ENCODE results near the gene NTHL1.

The NTHL1 gene

DNA sequence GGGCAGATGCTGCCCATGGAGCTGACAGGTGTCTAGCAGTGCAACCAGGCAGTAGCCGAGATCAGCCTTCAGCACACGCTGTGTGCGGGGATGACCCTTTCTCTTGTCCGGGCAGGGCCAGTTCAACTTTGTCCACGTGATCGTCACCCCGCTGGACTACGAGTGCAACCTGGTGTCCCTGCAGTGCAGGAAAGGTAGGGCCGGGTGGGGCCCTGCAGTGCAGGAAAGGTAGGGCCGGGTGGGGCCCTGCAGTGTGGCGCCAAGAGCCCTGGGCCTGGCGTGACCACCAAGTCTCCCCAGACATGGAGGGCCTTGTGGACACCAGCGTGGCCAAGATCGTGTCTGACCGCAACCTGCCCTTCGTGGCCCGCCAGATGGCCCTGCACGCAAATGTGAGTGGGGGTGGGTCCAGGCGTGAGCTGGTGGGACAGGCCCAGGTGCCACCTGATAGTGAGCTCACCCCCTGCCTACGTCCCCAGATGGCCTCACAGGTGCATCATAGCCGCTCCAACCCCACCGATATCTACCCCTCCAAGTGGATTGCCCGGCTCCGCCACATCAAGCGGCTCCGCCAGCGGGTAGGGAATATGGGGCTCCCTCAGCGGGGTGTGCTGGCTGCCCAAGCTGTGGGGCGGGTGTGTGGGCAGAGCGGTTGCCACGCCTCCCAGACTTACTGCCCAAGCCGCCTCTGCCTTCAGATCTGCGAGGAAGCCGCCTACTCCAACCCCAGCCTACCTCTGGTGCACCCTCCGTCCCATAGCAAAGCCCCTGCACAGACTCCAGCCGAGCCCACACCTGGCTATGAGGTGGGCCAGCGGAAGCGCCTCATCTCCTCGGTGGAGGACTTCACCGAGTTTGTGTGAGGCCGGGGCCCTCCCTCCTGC is 40.4 kb upstream of the NTHL1 start:
- H3K4me3 ChIP-seq (ENCODE audit: low read length) = no peak overlapping the region
- TF ChIP-seq, protein P1, sequence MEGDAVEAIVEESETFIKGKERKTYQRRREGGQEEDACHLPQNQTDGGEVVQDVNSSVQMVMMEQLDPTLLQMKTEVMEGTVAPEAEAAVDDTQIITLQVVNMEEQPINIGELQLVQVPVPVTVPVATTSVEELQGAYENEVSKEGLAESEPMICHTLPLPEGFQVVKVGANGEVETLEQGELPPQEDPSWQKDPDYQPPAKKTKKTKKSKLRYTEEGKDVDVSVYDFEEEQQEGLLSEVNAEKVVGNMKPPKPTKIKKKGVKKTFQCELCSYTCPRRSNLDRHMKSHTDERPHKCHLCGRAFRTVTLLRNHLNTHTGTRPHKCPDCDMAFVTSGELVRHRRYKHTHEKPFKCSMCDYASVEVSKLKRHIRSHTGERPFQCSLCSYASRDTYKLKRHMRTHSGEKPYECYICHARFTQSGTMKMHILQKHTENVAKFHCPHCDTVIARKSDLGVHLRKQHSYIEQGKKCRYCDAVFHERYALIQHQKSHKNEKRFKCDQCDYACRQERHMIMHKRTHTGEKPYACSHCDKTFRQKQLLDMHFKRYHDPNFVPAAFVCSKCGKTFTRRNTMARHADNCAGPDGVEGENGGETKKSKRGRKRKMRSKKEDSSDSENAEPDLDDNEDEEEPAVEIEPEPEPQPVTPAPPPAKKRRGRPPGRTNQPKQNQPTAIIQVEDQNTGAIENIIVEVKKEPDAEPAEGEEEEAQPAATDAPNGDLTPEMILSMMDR (conservative IDR thresholded peaks at IDR 0.05; ENCODE audit: low read depth, low read length) = no peak
- DNase-seq (ENCODE audit: low read depth) = no peak

DNA sequence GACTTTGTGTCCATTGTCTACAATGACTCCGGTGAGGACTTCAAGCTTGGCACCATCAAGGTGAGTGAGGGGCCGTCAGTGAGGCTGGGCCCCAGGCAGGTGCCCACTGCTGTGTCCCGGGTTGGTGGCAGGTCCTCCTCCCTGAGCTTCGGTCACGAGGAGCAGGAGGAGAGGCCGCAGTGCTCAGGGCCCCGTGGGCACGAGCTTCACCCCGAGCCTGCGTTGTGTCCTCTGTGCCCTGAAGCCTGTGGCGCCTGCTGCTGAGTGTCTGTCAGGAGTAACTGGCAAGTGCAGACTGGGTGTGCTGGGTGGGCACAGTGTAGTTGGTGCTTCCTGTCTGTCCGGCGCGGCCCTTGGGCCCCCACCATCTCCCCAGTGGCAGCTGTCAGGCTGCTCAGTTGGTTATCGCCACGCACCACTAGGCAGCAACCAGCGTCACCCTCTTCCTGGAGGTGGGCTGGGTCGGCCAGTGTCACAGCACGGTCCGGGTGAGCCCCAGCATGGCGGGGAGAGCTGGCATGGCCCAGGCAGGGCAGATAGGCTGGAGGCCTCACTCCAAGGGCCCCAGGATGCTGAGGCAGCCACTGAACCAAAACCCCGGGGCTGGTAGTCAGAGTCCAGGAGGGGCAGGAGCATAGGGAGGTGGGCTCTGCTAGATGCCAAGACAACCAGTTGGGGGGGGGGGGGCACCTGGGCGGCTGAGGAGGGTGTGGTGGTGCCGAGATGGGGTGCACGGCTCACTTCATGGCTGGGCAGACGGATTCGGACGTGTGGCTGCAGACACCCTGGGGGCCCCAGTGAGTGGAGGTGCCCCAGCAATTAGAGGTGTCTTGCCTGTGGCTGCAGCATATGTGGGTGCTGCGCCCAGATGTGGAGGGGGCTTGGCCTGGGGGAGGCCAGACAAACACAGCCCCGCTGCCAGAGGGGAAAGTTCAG is 39.4 kb upstream of the NTHL1 start:
- no peak overlapping the region for H3K4me3 ChIP-seq (ENCODE audit: low read length)
- TF ChIP-seq, protein P1 (conservative IDR thresholded peaks at IDR 0.05; ENCODE audit: low read depth, low read length) = no peak
- no peak for DNase-seq (ENCODE audit: low read depth)

DNA sequence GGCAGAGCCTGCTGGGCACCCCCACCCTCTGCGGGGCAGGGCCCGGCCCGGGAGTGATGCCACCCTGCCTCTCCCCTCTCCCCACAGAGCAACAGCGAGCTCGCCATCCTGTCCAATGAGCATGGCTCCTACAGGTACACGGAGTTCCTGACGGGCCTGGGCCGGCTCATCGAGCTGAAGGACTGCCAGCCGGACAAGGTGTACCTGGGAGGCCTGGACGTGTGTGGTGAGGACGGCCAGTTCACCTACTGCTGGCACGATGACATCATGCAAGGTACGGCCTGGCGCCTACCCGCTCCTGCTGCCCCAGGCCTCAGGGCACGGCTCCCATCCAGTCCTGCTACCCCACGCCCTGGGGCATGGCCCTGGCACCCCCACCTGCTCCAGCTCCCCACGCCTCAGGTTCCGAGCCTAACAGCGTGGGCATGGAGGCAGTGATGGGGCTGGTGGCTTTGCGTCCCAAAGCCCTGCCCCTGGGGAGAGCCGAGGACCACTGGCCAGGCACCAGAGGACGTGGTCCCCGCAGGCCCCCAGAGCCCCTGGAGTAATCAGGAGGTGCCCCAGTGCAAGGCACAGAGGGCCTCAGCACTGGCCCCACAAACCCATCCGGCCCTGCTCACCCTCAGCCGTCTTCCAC is 38.6 kb upstream of the NTHL1 start:
- TF ChIP-seq, protein P1 (conservative IDR thresholded peaks at IDR 0.05; ENCODE audit: low read depth, low read length) = no peak
- no peak for DNase-seq (ENCODE audit: low read depth)
- no peak overlapping the region for H3K4me3 ChIP-seq (ENCODE audit: low read length)

DNA sequence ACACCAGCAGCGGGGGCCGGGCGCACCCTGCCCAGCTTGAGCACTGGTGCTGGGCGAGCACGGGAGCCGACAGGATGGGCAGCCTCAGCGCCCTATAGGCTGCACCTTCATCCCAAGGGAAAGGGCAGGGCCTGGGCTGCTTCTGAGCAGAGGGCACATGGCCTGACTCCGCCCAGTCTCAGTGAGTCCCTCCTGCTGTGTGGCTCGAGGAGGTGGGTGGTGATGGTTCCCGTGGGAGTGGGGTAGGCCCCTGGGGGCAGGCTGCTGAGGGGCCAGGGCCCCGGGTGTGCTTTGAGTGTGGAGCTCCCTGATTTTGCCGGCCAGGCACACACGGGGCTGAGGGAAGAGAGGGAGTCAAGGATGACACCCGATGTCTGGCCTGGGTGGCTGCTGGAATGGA is 38.0 kb upstream of the NTHL1 start:
- DNase-seq (ENCODE audit: low read depth) = no peak
- H3K4me3 ChIP-seq (ENCODE audit: low read length) = no peak overlapping the region
- TF ChIP-seq, protein P1 (conservative IDR thresholded peaks at IDR 0.05; ENCODE audit: low read depth, low read length) = no peak

DNA sequence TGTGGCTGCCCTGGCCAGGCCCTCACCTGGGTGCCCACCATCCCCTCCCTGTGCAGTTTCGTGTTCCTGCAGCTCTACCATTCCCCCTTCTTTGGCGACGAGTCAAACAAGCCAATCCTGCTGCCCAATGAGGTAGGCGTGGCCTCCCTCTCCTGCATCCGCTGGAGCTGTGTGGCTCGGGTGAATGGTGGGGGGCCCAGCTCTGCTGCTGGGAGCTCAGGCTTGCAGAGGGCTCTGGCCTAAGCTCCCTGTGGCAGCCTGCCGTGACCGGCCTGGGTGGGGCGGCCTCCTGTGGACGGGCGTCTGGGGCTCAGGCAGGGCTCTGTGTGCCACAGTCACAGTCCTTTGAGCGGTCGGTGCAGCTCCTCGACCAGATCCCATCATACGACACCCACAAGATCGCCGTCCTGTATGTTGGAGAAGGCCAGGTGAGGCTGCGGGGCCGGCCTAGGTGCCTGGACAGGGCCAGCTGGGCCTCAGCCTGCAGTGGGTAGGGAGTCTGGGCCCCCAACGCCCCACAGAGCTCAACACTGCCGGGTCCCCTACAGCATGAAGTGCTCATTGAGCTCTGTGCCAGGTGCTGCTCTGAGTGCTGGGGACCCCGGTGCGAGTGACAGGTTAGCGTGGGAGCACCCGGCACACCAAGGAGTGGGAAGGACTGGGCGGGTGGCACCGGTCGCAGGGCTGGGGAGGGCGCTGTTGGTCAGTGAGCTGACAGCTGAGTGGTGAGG is 37.4 kb upstream of the NTHL1 start:
- DNase-seq (ENCODE audit: low read depth) = no peak
- TF ChIP-seq, protein P1 (conservative IDR thresholded peaks at IDR 0.05; ENCODE audit: low read depth, low read length) = no peak
- H3K4me3 ChIP-seq (ENCODE audit: low read length) = no peak overlapping the region
